Subcutaneous abdominal adipose tissue (tissue), 5 donors: ENCODE measurements around the gene TBC1D21.
"Not testable (repeated sequence)": the region's sequence is repeated elsewhere in the genome, so short reads cannot be mapped to it uniquely, and the experiment has no call there.

ENCODE experiments used
- H3K27ac ChIP-seq: one replicate; pipeline ENCODE4 v1.7.0; 2013; ENCODE audit warnings: low read depth, mild to moderate bottlenecking, inconsistent platforms, low read length, moderate library complexity
- H3K27me3 ChIP-seq, 5 donors: one replicate each; pipeline ENCODE4 v1.7.0; 2013; ENCODE audit warnings: low read length in 5 of 5, inconsistent platforms in 1 of 5; ENCODE audit not compliant: control insufficient read depth in 5 of 5, insufficient read depth in 4 of 5
- H3K36me3 ChIP-seq, 5 donors: one replicate each; pipeline ENCODE4 v1.7.0; 2013; ENCODE audit warnings: low read length in 5 of 5; ENCODE audit not compliant: control insufficient read depth in 5 of 5, insufficient read depth in 5 of 5
- H3K4me1 ChIP-seq, 5 donors: one replicate each; pipeline ENCODE4 v1.7.0; 2013; ENCODE audit warnings: low read length in 5 of 5, mild to moderate bottlenecking in 3 of 5, moderate library complexity in 1 of 5; ENCODE audit not compliant: control insufficient read depth in 5 of 5, insufficient read depth in 5 of 5
- H3K4me3 ChIP-seq, 5 donors: one replicate each; pipeline ENCODE4 v1.7.0; 2013; ENCODE audit warnings: low read length in 5 of 5, low read depth in 1 of 5
- H3K9ac ChIP-seq, 5 donors: one replicate each; pipeline ENCODE4 v1.7.0; 2013; ENCODE audit warnings: low read length in 5 of 5, mild to moderate bottlenecking in 4 of 5, moderate library complexity in 3 of 5
- H3K9me3 ChIP-seq, 5 donors: one replicate each; pipeline ENCODE4 v1.7.0; 2013; ENCODE audit warnings: low read length in 5 of 5; ENCODE audit not compliant: control insufficient read depth in 5 of 5
- donor health status: healthy.
- donor health status: healthy.
- donor health status: healthy.
- donor health status: healthy.
- donor health status: healthy.

The TBC1D21 gene

GRCh38 chr15:73936181-73936580 lies 62.8 kb downstream of the TBC1D21 start:
- Histone ChIP-seq H3K4me1 (peaks cover 0 to 46% (median 24%) of the 10 kb centered on the region in 5 donors), H3K9ac (no peak overlapping the region), H3K27me3 (peaks cover 0 to 8% (median 0%) of the 10 kb centered on the region in 5 donors), H3K27ac (no peak overlapping the region), H3K36me3 (peaks cover 0 to 3% (median 0%) of the 10 kb centered on the region in 5 donors), H3K9me3 (no peaks in the 10 kb centered on the region), H3K4me3 (no peak overlapping the region)

- Histone ChIP-seq H3K4me1 (peaks cover 0 to 49% (median 24%) of the 10 kb centered on the region in 5 donors), H3K9me3 (no peaks in the 10 kb centered on the region), H3K27ac (no peak overlapping the region), H3K27me3 (peaks cover 0 to 4% (median 0%) of the 10 kb centered on the region in 5 donors), H3K9ac (no peak overlapping the region), H3K36me3 (peaks cover 0 to 3% (median 0%) of the 10 kb centered on the region in 5 donors), H3K4me3 (no peak overlapping the region)
These were observed 63.4 kb downstream of the TBC1D21 start for GRCh38 chr15:73936588-73937290.

DNA sequence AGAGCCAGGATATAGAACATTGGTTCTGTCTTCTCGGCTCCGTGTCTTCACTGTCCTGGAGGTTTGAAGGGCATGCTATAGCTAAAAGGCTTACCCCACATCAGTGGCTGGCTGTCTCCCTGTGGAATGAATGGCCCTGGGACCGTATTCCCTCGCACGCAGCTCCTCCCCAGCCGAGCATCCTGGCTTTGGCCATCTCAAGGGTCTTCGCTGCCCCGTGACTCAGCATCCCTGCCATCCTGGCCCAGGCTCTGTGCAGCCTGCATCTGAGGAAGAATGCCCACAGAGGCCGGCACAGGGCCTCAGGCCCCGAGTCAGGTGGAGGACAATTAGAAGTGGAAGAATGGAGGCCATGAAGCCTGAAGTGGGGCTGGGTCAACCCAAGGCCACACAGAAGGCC lies 63.9 kb downstream of the TBC1D21 start:
- Histone ChIP-seq H3K27ac (no peak overlapping the region), H3K36me3 (peaks cover 0 to 3% (median 0%) of the 10 kb centered on the region in 5 donors), H3K27me3 (no peaks in the 10 kb centered on the region), H3K4me1 (peaks cover 0 to 55% (median 20%) of the 10 kb centered on the region in 5 donors), H3K4me3 (no peak overlapping the region), H3K9me3 (no peaks in the 10 kb centered on the region), H3K9ac (no peak overlapping the region)

DNA sequence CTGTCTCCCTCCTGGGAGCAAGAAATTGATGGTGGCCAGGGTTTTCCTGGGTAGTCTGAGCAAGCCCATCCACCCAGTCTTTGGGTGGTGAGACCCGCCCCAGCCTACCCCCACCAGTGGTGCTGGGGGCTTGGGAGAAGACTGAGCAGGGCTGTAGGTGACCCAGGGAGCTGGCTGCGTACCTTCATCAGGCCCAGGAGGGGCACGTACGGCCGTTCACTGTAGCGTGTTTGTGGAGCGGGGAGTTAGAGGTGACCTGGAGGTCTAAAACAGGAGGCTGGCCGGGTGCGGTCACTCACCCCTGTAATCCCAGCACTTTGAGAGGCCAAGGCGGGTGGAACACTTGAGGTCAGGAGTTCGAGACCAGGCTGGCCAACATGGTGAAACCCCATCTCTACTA lies 64.4 kb downstream of the TBC1D21 start:
- H3K9me3 ChIP-seq, result no peaks in the 10 kb centered on the region
- H3K4me1 ChIP-seq, result peaks cover 2 to 58% (median 20%) of the 10 kb centered on the region in 5 donors
- H3K4me3 ChIP-seq, result no peak overlapping the region
- no peak overlapping the region for H3K9ac ChIP-seq
- H3K27me3 ChIP-seq, result no peaks in the 10 kb centered on the region
- H3K27ac ChIP-seq, result no peak overlapping the region
- H3K36me3 ChIP-seq, result peaks cover 0 to 1% (median 0%) of the 10 kb centered on the region in 5 donors

DNA sequence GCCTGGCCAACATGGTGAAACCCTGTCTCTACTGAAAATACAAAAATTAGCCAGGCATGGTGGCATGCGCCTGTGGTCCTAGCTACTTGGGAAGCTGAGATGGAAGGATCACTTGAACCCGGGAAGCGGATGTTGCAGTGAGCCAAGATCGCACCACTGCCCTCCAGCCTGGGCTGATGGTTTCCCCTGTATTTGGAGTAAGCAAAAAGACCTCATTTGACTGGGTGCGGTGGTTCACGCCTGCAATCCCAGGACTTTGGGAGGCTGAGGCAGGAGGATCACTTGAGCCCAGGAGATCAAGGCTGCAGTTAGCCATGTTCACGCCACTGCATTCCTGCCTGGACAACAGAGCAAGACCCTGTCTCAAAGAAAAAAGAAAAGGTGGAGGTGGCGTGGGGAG lies 65.2 kb downstream of the TBC1D21 start:
- H3K9ac ChIP-seq, H3K4me3 ChIP-seq, H3K9me3 ChIP-seq, H3K27ac ChIP-seq, H3K36me3 ChIP-seq, H3K27me3 ChIP-seq: not testable (repeated sequence)
- peaks cover 2 to 60% (median 20%) of the 10 kb centered on the region in 5 donors for H3K4me1 ChIP-seq
